GM19099 (cell line): Measurements from ENCODE around the gene ZNRF4.

Experiments
- POLR2A ChIP-seq: IDR thresholded peaks from 3 replicates; pipeline ENCODE4 v1.6.1; 2011; ENCODE audit warnings: low read depth; ENCODE audit not compliant: insufficient read length; ENCODE audit errors: extremely low read depth

ZNRF4 gene

DNA sequence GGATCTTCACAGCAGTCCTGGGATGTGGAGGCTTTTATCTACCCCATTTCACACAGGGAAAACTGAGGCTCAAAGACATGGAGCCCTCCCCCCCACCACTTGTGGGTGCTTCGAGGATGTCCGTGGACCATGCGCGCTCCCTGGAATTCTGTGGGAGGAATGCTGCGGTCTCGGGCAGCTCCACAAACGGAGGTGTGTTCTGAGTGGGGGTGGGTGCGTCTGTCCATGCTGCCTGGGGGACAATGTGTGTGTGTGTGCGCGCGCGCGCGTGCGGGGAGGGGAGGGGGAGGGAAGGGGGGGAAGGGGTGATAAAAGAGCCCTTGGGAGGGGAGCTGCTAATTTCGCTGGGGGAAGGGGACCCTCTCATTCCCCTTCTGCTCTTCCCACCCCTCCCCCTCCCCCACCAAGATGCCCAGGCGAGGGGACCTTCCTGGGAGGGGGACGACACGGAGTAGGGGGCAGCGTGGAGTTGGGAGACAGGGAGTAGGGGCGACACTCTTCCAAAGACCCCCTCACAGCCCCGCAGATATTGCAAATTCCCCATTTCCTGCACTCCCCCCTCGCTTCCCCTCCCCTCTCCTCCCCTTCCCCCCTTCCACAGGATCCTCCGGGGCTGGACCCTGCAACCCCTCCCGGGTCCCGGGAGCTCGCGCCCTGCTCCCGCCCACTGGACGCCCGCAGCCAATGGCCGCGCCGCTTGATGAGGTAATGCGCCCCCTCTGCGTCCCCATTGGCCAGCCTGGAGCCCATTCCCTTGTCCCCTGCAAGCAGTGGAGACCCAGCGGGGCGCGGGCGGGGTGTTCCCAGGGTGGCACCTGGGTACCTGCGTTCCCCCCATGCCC is 18.9 kb upstream of the ZNRF4 start:
- no peak for TF ChIP-seq POLR2A

- no peak for TF ChIP-seq POLR2A
Measured at GRCh38 chr19:5436948-5437306, 18.3 kb upstream of the ZNRF4 start.

GRCh38 chr19:5439452-5439851 is 15.8 kb upstream of the ZNRF4 start:
- no peak for TF ChIP-seq POLR2A

GRCh38 chr19:5440299-5440698 is 14.9 kb upstream of the ZNRF4 start:
- TF ChIP-seq POLR2A, result no peak

DNA sequence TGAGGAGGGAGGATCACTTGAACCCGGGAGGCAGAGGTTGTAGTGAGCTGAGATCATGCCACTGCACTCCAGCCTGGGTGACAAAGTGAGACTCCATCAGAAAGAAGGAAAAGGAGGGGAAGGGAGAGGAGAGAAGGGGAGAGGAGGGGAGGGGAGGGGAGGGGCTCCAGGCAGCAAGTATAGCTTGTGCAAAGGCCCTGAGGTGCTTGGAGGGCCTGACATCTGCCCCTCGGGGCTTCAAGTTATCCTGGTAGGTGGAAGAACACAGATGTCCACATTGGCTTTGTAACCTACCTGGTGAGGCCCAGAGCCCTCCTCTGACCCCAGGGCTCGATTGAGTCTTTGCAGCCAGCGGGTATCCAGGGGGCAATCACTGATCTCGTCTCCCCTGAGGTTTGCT is 11.5 kb upstream of the ZNRF4 start:
- no peak for TF ChIP-seq POLR2A

GRCh38 chr19:5444431-5444830 is 10.8 kb upstream of the ZNRF4 start:
- no peak for TF ChIP-seq POLR2A

GRCh38 chr19:5445071-5445470 is 10.1 kb upstream of the ZNRF4 start:
- TF ChIP-seq POLR2A, result no peak

- no peak for TF ChIP-seq POLR2A
Measured at GRCh38 chr19:5445561-5446055, 9.6 kb upstream of the ZNRF4 start.

DNA sequence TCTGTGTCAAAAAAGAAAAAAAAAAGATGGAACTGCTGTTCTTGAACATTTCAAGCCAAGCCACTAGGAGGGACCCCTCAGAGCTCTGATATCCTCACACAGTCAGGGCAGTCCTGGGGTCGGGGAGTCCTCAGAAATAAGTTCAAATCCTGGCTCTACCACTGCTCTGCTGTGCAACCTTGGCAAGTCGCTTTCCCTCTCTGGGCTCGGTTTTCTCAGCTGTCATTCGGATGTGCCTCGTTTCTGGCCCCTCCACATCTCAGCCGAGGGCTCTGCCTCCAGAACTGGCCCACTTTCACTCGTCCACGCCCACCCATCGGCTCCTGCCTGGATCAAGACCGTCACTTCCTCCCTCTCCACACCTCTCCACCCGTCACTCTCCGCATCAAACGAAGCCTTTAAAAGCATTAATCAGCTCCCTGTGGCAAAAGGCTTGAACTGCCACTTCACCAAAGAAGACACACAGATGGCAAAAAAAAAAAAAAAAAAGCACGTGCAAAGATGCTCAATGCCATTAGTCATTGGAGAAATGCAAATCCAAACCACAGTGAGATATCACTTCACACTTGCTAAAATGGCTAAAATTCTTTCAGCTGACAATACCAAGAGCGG is 7.4 kb upstream of the ZNRF4 start:
- no peak for TF ChIP-seq POLR2A

- TF ChIP-seq POLR2A, result no peak
Measured at GRCh38 chr19:5448374-5448773, 6.8 kb upstream of the ZNRF4 start.

- no peak for TF ChIP-seq POLR2A
Measured at GRCh38 chr19:5450482-5451126, 4.6 kb upstream of the ZNRF4 start.

- no peak for TF ChIP-seq POLR2A
Measured at GRCh38 chr19:5451494-5451893, 3.7 kb upstream of the ZNRF4 start.

DNA sequence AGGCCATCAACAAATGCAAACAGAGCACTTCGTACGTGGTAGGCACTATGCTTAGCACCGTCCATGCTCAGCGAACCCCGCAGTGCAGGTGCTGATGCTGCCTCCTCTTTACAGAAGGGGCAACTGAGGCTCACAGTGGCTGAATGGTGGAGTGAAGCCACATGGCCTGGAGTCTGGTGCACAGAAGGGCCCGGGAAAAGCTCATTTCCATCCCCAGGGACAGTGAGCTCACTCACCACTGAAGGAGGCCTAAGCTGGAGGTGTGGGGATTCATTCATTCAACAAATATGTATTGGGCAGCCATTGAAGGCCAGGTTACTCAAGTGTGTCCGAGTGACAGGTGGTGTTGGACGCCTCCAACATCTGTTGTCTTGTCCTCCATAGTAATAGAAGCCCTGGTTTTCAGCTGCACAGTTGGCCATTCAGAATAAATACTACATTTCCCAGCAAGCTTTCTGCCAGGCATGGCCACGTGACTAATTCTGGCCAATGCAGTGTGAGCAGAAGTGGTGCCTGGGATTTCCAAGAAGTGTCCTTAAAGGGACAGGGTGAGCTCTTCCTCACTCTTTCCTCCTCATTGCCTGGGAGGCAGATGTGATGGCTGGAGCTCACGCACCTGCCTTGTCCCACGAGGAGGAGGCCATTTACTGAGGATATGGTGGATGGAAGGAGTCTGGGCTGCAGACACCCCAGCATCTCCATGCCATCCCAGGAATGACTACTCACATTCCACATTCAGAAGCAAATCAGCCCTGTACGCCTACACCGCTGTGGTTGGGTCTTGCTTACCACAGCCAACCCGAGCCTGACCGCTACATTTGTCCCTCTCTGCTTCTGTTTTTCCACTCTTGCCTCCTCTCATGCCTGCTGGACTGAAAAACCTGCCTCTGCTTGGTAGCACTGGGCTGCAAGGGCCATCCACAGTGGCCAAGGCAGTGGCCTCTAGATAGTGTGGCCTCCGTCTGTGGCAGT is 2.3 kb upstream of the ZNRF4 start:
- TF ChIP-seq POLR2A, result no peak

GRCh38 chr19:5454743-5455142 is 474 bp upstream of the ZNRF4 start:
- no peak for TF ChIP-seq POLR2A
